Measurements from ENCODE around the gene SEL1L3.
A peak's percentile ranks its signal among the peaks of the same experiment; 100 is the strongest.

The SEL1L3 gene

GRCh38 chr4:25807102-25807728 is 55.6 kb downstream of the SEL1L3 start:
- DNase-seq = no peak
- in situ Hi-C loops (cut with HindIII; ENCODE audit: low pct_ligation_motif_present, low pct_unique_long_range_greater_than_20kb, low sequenced_read_pairs) = no loop called here

GRCh38 chr4:25805255-25805860 is 57.4 kb downstream of the SEL1L3 start:
- DNase-seq = no peak
- in situ Hi-C loops (cut with HindIII; ENCODE audit: low pct_ligation_motif_present, low pct_unique_long_range_greater_than_20kb, low sequenced_read_pairs) = no loop called here

- in situ Hi-C loops (cut with HindIII; ENCODE audit: low pct_ligation_motif_present, low pct_unique_long_range_greater_than_20kb, low sequenced_read_pairs) = no loop called here
Observed at GRCh38 chr4:25803720-25804225, 59.0 kb downstream of the SEL1L3 start.

GRCh38 chr4:25801594-25801993 is 61.2 kb downstream of the SEL1L3 start:
- in situ Hi-C loops (cut with HindIII; ENCODE audit: low pct_ligation_motif_present, low pct_unique_long_range_greater_than_20kb, low sequenced_read_pairs) = no loop called here
- no peak for DNase-seq

More at GRCh38 chr4:25803720-25804225, 59.0 kb downstream of the SEL1L3 start:
- DNase-seq = no peak

GRCh38 chr4:25800245-25800644 is 62.5 kb downstream of the SEL1L3 start:
- in situ Hi-C loops (cut with HindIII; ENCODE audit: low pct_ligation_motif_present, low pct_unique_long_range_greater_than_20kb, low sequenced_read_pairs) = no loop called here
- no peak for DNase-seq

GRCh38 chr4:25799522-25799921 is 63.3 kb downstream of the SEL1L3 start:
- no peak for DNase-seq

GRCh38 chr4:25797136-25797535 is 65.7 kb downstream of the SEL1L3 start:
- no peak for DNase-seq

More at GRCh38 chr4:25799522-25799921, 63.3 kb downstream of the SEL1L3 start:
- in situ Hi-C loops (cut with HindIII; ENCODE audit: low pct_ligation_motif_present, low pct_unique_long_range_greater_than_20kb, low sequenced_read_pairs) = no loop called here

GRCh38 chr4:25795566-25796454 is 67.0 kb downstream of the SEL1L3 start:
- in situ Hi-C loops (cut with HindIII; ENCODE audit: low pct_ligation_motif_present, low pct_unique_long_range_greater_than_20kb, low sequenced_read_pairs) = no loop called here
- DNase-seq = peak; percentile 61

More at GRCh38 chr4:25797136-25797535, 65.7 kb downstream of the SEL1L3 start:
- in situ Hi-C loops (cut with HindIII; ENCODE audit: low pct_ligation_motif_present, low pct_unique_long_range_greater_than_20kb, low sequenced_read_pairs) = no loop called here

- in situ Hi-C loops (cut with HindIII; ENCODE audit: low pct_ligation_motif_present, low pct_unique_long_range_greater_than_20kb, low sequenced_read_pairs) = no loop called here
Observed at GRCh38 chr4:25795091-25795490, 67.7 kb downstream of the SEL1L3 start.

GRCh38 chr4:25792876-25793275 is 69.9 kb downstream of the SEL1L3 start:
- in situ Hi-C loops (cut with HindIII; ENCODE audit: low pct_ligation_motif_present, low pct_unique_long_range_greater_than_20kb, low sequenced_read_pairs) = no loop called here
- no peak for DNase-seq

More at GRCh38 chr4:25795091-25795490, 67.7 kb downstream of the SEL1L3 start:
- no peak for DNase-seq

- DNase-seq = peak; percentile 57
- in situ Hi-C loops (cut with HindIII; ENCODE audit: low pct_ligation_motif_present, low pct_unique_long_range_greater_than_20kb, low sequenced_read_pairs) = no loop called here
Observed at GRCh38 chr4:25792200-25792791, 70.5 kb downstream of the SEL1L3 start.

GRCh38 chr4:25790024-25790423 is 72.8 kb downstream of the SEL1L3 start:
- DNase-seq = no peak
- in situ Hi-C loops (cut with HindIII; ENCODE audit: low pct_ligation_motif_present, low pct_unique_long_range_greater_than_20kb, low sequenced_read_pairs) = no loop called here

GRCh38 chr4:25788703-25789238 is 74.0 kb downstream of the SEL1L3 start:
- no peak for DNase-seq
- in situ Hi-C loops (cut with HindIII; ENCODE audit: low pct_ligation_motif_present, low pct_unique_long_range_greater_than_20kb, low sequenced_read_pairs) = no loop called here

- in situ Hi-C loops (cut with HindIII; ENCODE audit: low pct_ligation_motif_present, low pct_unique_long_range_greater_than_20kb, low sequenced_read_pairs) = no loop called here
- DNase-seq = no peak
Observed at GRCh38 chr4:25786497-25787065, 76.2 kb downstream of the SEL1L3 start.

GRCh38 chr4:25783943-25784342 is 78.8 kb downstream of the SEL1L3 start:
- no peak for DNase-seq
- in situ Hi-C loops (cut with HindIII; ENCODE audit: low pct_ligation_motif_present, low pct_unique_long_range_greater_than_20kb, low sequenced_read_pairs) = no loop called here

- DNase-seq = no peak
- in situ Hi-C loops (cut with HindIII; ENCODE audit: low pct_ligation_motif_present, low pct_unique_long_range_greater_than_20kb, low sequenced_read_pairs) = no loop called here
Observed at GRCh38 chr4:25783126-25783525, 79.7 kb downstream of the SEL1L3 start.

- no peak for DNase-seq
- in situ Hi-C loops (cut with HindIII; ENCODE audit: low pct_ligation_motif_present, low pct_unique_long_range_greater_than_20kb, low sequenced_read_pairs) = no loop called here
Observed at GRCh38 chr4:25782482-25782881, 80.3 kb downstream of the SEL1L3 start.

GRCh38 chr4:25779021-25779420 is 83.8 kb downstream of the SEL1L3 start:
- DNase-seq = no peak
- in situ Hi-C loops (cut with HindIII; ENCODE audit: low pct_ligation_motif_present, low pct_unique_long_range_greater_than_20kb, low sequenced_read_pairs) = no loop called here

Data from ACHN (cell line).